HCT116 (cell line): Measurements from ENCODE around the gene MTOR. TPM values are rescaled to one million over a fixed set of nuclear protein-coding genes. Genes with fewer than 3 reads are reported as not detected.
A peak's percentile ranks its signal among the peaks of the same experiment; 100 is the strongest.

Source experiments
- ATAC-seq: fragments of 200-7000 bp; cut with Tn5 transposase; 2 replicates; pipeline ENCODE4 v1.9.1; 2020; ENCODE audit warnings: mild to moderate bottlenecking, moderate library complexity
- BruUV-seq: library from RNA; stranded (reverse); fragments of 400-500 nt; replicated peaks from 2 replicates; lab custom pipeline; 2021; lab: Mats Ljungman, UMichigan
- CTCF ChIA-PET: fragments of 300-600 bp; sonication (Branson Sonifier 250); formaldehyde crosslinking; loops from one replicate; lab custom pipeline; 2021; ENCODE audit warnings: antibody characterized with exemption; lab: Charles Lee
- POLR2A ChIA-PET: fragments of 300-600, 350-600 bp; sonication (Branson Sonifier 250); formaldehyde crosslinking; loops from one replicate; lab custom pipeline; 2021; ENCODE audit warnings: antibody characterized with exemption; lab: Charles Lee
- RAD21 ChIA-PET, 2 experiments: fragments of 300-600 bp; sonication (Branson Sonifier 250); formaldehyde crosslinking; loops; one replicate each; lab custom pipeline; 2023; ENCODE audit warnings: low total read pairs in 2 of 2; ENCODE audit not compliant: uncharacterized antibody in 2 of 2, unreplicated experiment in 2 of 2, low non-redundant PET in 1 of 2; lab: Charles Lee
- DNase-seq: peaks from one replicate; pipeline ENCODE4 v3.0.0-alpha.2; 2010; ENCODE audit warnings: low read depth, low spot score
- H2AFZ ChIP-seq: fragments of 200-600 bp; shearing (Covaris generic), sonication (generic); 2 replicates; pipeline ENCODE4 v1.6.1; 2017; ENCODE audit warnings: low read depth, mixed run types, mixed read lengths, antibody characterized with exemption, low read length; ENCODE audit not compliant: poor library complexity, severe bottlenecking
- H3K27ac ChIP-seq: 2 replicates; pipeline ENCODE4 v1.5.1; 2012; ENCODE audit warnings: low read depth, low read length
- H3K27me3 ChIP-seq: fragments of 200-600 bp; sonication (generic); 2 replicates; pipeline ENCODE4 v1.6.1; 2016; ENCODE audit warnings: mixed run types, low read length, mixed read lengths; ENCODE audit not compliant: insufficient read depth
- H3K36me3 ChIP-seq, 2 experiments: fragments of 200-500 bp in 1 of 2; fragments of 200-600 bp in 1 of 2; sonication (Bioruptor generic) in 1 of 2; sonication (generic) in 1 of 2; 2 replicates each; pipeline versions ENCODE4 v1.5.1 to v1.6.1; 2014 to 2016; ENCODE audit warnings: low read length in 2 of 2, inconsistent platforms in 1 of 2, mixed read lengths in 1 of 2, mixed run types in 1 of 2; ENCODE audit not compliant: insufficient read depth in 2 of 2, control insufficient read depth in 1 of 2
- H3K4me1 ChIP-seq, 2 experiments: fragments of 200-600 bp in 1 of 2; sonication (generic) in 1 of 2; 2 replicates each; pipeline versions ENCODE4 v1.5.1 to v1.6.1; 2012 to 2017; ENCODE audit warnings: low read length in 2 of 2, inconsistent platforms in 1 of 2, mild to moderate bottlenecking in 1 of 2, mixed read lengths in 1 of 2, mixed run types in 1 of 2, moderate library complexity in 1 of 2; ENCODE audit not compliant: insufficient read depth in 2 of 2, control insufficient read depth in 1 of 2
- H3K4me2 ChIP-seq: fragments of 200-600 bp; sonication (generic); 2 replicates; pipeline ENCODE4 v1.6.1; 2017; ENCODE audit warnings: mixed run types, low read length, mixed read lengths
- H3K4me3 ChIP-seq, 2 experiments: fragments of 200-600 bp in 1 of 2; sonication (generic) in 1 of 2; replicated peaks in 1 of 2; 2 replicates each; pipeline ENCODE4 v1.5.1; 2011 to 2016; ENCODE audit warnings: low read length in 2 of 2, control low read depth in 1 of 2, low read depth in 1 of 2, mild to moderate bottlenecking in 1 of 2, mixed read lengths in 1 of 2, mixed run types in 1 of 2
- H3K79me2 ChIP-seq: fragments of 200-600 bp; sonication (generic); 2 replicates; pipeline ENCODE4 v1.6.1; 2017; ENCODE audit warnings: mild to moderate bottlenecking, mixed run types, low read length, moderate library complexity, mixed read lengths; ENCODE audit not compliant: insufficient read depth
- H3K9ac ChIP-seq: fragments of 200-600 bp; sonication (generic); 2 replicates; pipeline ENCODE4 v1.6.1; 2016; ENCODE audit warnings: low read length, mixed read lengths
- H3K9me2 ChIP-seq: fragments of 200-600 bp; sonication (generic), shearing (Covaris generic); 2 replicates; pipeline ENCODE4 v1.6.1; 2017; ENCODE audit warnings: mixed run types, mild to moderate bottlenecking, moderate library complexity; ENCODE audit not compliant: insufficient read depth
- H3K9me3 ChIP-seq, 2 experiments: fragments of 200-500 bp in 1 of 2; fragments of 200-600 bp in 1 of 2; sonication (Bioruptor generic) in 1 of 2; sonication (generic) in 1 of 2; 2 replicates each; pipeline ENCODE4 v1.6.1; 2014 to 2017; ENCODE audit warnings: low read length in 2 of 2, mixed read lengths in 2 of 2, inconsistent platforms in 1 of 2, low read depth in 1 of 2, mild to moderate bottlenecking in 1 of 2, mixed run types in 1 of 2, moderate library complexity in 1 of 2; ENCODE audit not compliant: control insufficient read depth in 1 of 2, insufficient read depth in 1 of 2
- H4K20me1 ChIP-seq: fragments of 200-600 bp; sonication (generic), shearing (Covaris generic); 2 replicates; pipeline ENCODE4 v1.6.1; 2017; ENCODE audit warnings: mixed run types, mild to moderate bottlenecking, moderate library complexity; ENCODE audit not compliant: insufficient read depth
- ATF3 ChIP-seq: IDR thresholded peaks from 2 replicates; pipeline ENCODE4 v1.6.1; 2012
- CEBPB ChIP-seq: IDR thresholded peaks from 2 replicates; pipeline ENCODE4 v1.6.1; 2012; ENCODE audit warnings: low read depth
- CTCF ChIP-seq, 3 experiments: fragments of 200-600 bp in 1 of 3; sonication (generic) in 1 of 3; IDR thresholded peaks in 2 of 3; conservative IDR thresholded peaks in 1 of 3; 2 replicates each; pipeline ENCODE4 v1.5.1; 2012 to 2017; ENCODE audit warnings: low read depth in 2 of 3, low read length in 2 of 3, antibody characterized with exemption in 1 of 3, borderline replicate concordance in 1 of 3, control low read depth in 1 of 3, mild to moderate bottlenecking in 1 of 3, mixed read lengths in 1 of 3, mixed run types in 1 of 3, moderate library complexity in 1 of 3; ENCODE audit not compliant: insufficient read depth in 1 of 3
- EGR1 ChIP-seq: IDR thresholded peaks from 2 replicates; pipeline ENCODE4 v1.6.1; 2012; ENCODE audit warnings: low read depth
- ELF1 ChIP-seq: IDR thresholded peaks from 2 replicates; pipeline ENCODE4 v1.6.1; 2012; ENCODE audit warnings: low read depth, borderline replicate concordance
- EZH2 ChIP-seq: fragments of 200-600 bp; sonication (generic); IDR thresholded peaks from 2 replicates; pipeline ENCODE4 v1.6.1; 2017; ENCODE audit warnings: antibody characterized with exemption, mixed run types
- EZH2phosphoT487 ChIP-seq: fragments of 200-600 bp; IDR thresholded peaks from 2 replicates; pipeline ENCODE4 v1.6.1; 2018; ENCODE audit warnings: antibody characterized with exemption, borderline replicate concordance
- FOSL1 ChIP-seq: IDR thresholded peaks from 2 replicates; pipeline ENCODE4 v1.6.1; 2012; ENCODE audit warnings: low read depth
- JUND ChIP-seq: IDR thresholded peaks from 2 replicates; pipeline ENCODE4 v1.6.1; 2012
- POLR2A ChIP-seq: IDR thresholded peaks from 2 replicates; pipeline ENCODE4 v1.7.0; 2011; ENCODE audit warnings: borderline replicate concordance; ENCODE audit not compliant: insufficient read depth, insufficient read length; ENCODE audit errors: extremely low read depth
- POLR2AphosphoS5 ChIP-seq: IDR thresholded peaks from 2 replicates; pipeline ENCODE4 v1.6.1; 2011; ENCODE audit warnings: mild to moderate bottlenecking, low read depth, low read length, moderate library complexity
- RAD21 ChIP-seq: IDR thresholded peaks from 2 replicates; pipeline ENCODE4 v1.6.1; 2012; ENCODE audit warnings: low read depth, mild to moderate bottlenecking
- SIN3A ChIP-seq: IDR thresholded peaks from 2 replicates; pipeline ENCODE4 v1.6.1; 2012; ENCODE audit warnings: low read depth
- SP1 ChIP-seq: IDR thresholded peaks from 2 replicates; pipeline ENCODE4 v1.6.1; 2012; ENCODE audit warnings: low read depth
- SRF ChIP-seq: IDR thresholded peaks from 2 replicates; pipeline ENCODE4 v1.6.1; 2012; ENCODE audit warnings: low read depth
- TCF7L2 ChIP-seq: IDR thresholded peaks from 2 replicates; pipeline ENCODE4 v1.7.0; 2011; ENCODE audit warnings: borderline replicate concordance, inconsistent platforms; ENCODE audit not compliant: insufficient read depth, insufficient read length; ENCODE audit errors: extremely low read depth
- YY1 ChIP-seq: IDR thresholded peaks from 2 replicates; pipeline ENCODE4 v1.6.1; 2011; ENCODE audit warnings: low read length, low read depth, moderate library complexity, mild to moderate bottlenecking; ENCODE audit not compliant: insufficient replicate concordance; ENCODE audit errors: extremely low read depth
- ZBTB33 ChIP-seq: IDR thresholded peaks from 2 replicates; pipeline ENCODE4 v1.6.1; 2011; ENCODE audit warnings: mild to moderate bottlenecking, low read length, moderate library complexity; ENCODE audit not compliant: insufficient replicate concordance; ENCODE audit errors: extremely low read depth
- ZFX ChIP-seq: fragments of 450-650 bp; IDR thresholded peaks from 2 replicates; pipeline ENCODE4 v1.6.1; 2017
- ZNF274 ChIP-seq: fragments of 200-500 bp; sonication (Bioruptor generic); IDR thresholded peaks from 2 replicates; pipeline ENCODE4 v1.6.1; 2014; ENCODE audit warnings: mild to moderate bottlenecking, low read depth, low read length, inconsistent platforms
- intact Hi-C: fragments of 100-400 bp; cut with micrococcal nuclease; formaldehyde crosslinking; loops from 2 replicates; pipeline ENCODE4 v1.10.0; 2022
- total RNA-seq: library from RNA; stranded (reverse); gene quantifications from one replicate; pipeline ENCODE4 v1.2.1, GENCODE V29; 2021; ENCODE audit not compliant: unreplicated experiment
- TF ChIP-seq, protein P1 (sequence below): IDR thresholded peaks from 2 replicates; pipeline ENCODE4 v1.6.1; 2012

The MTOR gene
- total RNA-seq, 1 experiment from 2014 or later: 42.2 TPM

- H2AFZ ChIP-seq: peak within 1 kb of the TSS; percentile 64
- H3K9me3 ChIP-seq: no peaks in the 10 kb centered on the region
- no peaks in the 10 kb centered on the region for H3K27me3 ChIP-seq
- H4K20me1 ChIP-seq: no peaks in the 10 kb centered on the region; the same call in 1 of the 2 replicates
- no peaks in the 10 kb centered on the region for H3K9me2 ChIP-seq
- peaks cover 6 to 18% of the 10 kb centered on the region in 2 experiments for H3K4me1 ChIP-seq
- ChIA-PET CTCF (interaction anchor here (0.9 to 1.7 kb wide), 3 partner anchors 35 to 605 kb away, joined by 3 to 4 read pairs (median 4); no protein-coding TSS in a partner anchor), RAD21 (no interaction called here), POLR2A (interaction anchor here (0.8 to 1.6 kb wide), 5 partner anchors 9 to 163 kb away, joined by 3 to 4 read pairs (median 3); no protein-coding TSS in a partner anchor)
- intact Hi-C loops: no loop called here
- peak within 1 kb of the TSS; percentile 64 to 87 for H3K4me3 ChIP-seq
- peaks cover 37% of the 10 kb centered on the region for H3K79me2 ChIP-seq
- DNase-seq (peak; percentile 72), ATAC-seq (peak; percentile 94)
- BruUV-seq: no TSS peak
- peak within 1 kb of the TSS; percentile 73 for H3K4me2 ChIP-seq
- peaks cover 13 to 14% of the 10 kb centered on the region in 2 experiments; a peak in 3 of 4 replicates for H3K36me3 ChIP-seq
- peak within 1 kb of the TSS; percentile 95 for H3K9ac ChIP-seq
- peak within 1 kb of the TSS; percentile 91 for H3K27ac ChIP-seq
- no peak for TF ChIP-seq CEBPB
- TF ChIP-seq ELF1: no peak
- TF ChIP-seq SIN3A: peak; percentile 70; the same call in 1 of the 2 replicates
- no peak for TF ChIP-seq EZH2
- no peak for TF ChIP-seq CTCF (IDR thresholded peaks at IDR 0.05 in 2 of 3, conservative IDR thresholded peaks at IDR 0.05 in 1 of 3; ENCODE audit: borderline replicate concordance in 1 of 3, insufficient read depth in 1 of 3, low read depth in 2 of 3, low read length in 2 of 3)
- no peak for TF ChIP-seq TCF7L2
- TF ChIP-seq ZBTB33: peak; percentile 93
- TF ChIP-seq POLR2AphosphoS5: peak; percentile 75
- TF ChIP-seq SRF: no peak
- TF ChIP-seq ZFX: peak; percentile 95
- TF ChIP-seq RAD21: no peak
- no peak for TF ChIP-seq ATF3
- TF ChIP-seq POLR2A: peak; percentile 21
- no peak for TF ChIP-seq FOSL1
- TF ChIP-seq SP1: no peak
- no peak for TF ChIP-seq JUND
- TF ChIP-seq, protein P1, sequence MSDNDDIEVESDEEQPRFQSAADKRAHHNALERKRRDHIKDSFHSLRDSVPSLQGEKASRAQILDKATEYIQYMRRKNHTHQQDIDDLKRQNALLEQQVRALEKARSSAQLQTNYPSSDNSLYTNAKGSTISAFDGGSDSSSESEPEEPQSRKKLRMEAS: peak; percentile 60
- TF ChIP-seq EZH2phosphoT487: no peak
- TF ChIP-seq ZNF274: no peak
- TF ChIP-seq YY1: peak; percentile 97
- TF ChIP-seq EGR1: no peak
These were observed 162.8 kb downstream of the MTOR start, which contains the start of gene EXOSC10 for GRCh38 chr1:11099310-11100148. Gene EXOSC10 (minus strand): TSS chr1:11099869. CDS start chr1:11099831, 38 bp downstream.
